SW 1271 (cell line): Measurements from ENCODE around the gene PCNX2.
"Not testable (repeated sequence)": the region's sequence is repeated elsewhere in the genome, so short reads cannot be mapped to it uniquely, and the experiment has no call there.

ENCODE experiments used
- DNase-seq, 2 experiments: peaks; one replicate each; lab custom pipeline; 2025; lab: John Stamatoyannopoulos, UW

PCNX2 gene

GRCh38 chr1:233217832-233218231 lies 77.7 kb downstream of the PCNX2 start:
- no peak for DNase-seq

GRCh38 chr1:233216009-233216408 lies 79.5 kb downstream of the PCNX2 start:
- no peak for DNase-seq

GRCh38 chr1:233215135-233215760 lies 80.3 kb downstream of the PCNX2 start:
- DNase-seq, result no peak

- DNase-seq, result no peak
Measured at GRCh38 chr1:233211595-233211994, 83.9 kb downstream of the PCNX2 start.

GRCh38 chr1:233211106-233211505 lies 84.4 kb downstream of the PCNX2 start:
- DNase-seq, result no peak

- no peak for DNase-seq
Measured at GRCh38 chr1:233209481-233209880, 86.0 kb downstream of the PCNX2 start.

- DNase-seq, result no peak
Measured at GRCh38 chr1:233208687-233209086, 86.8 kb downstream of the PCNX2 start.

GRCh38 chr1:233197940-233198339 lies 97.6 kb downstream of the PCNX2 start:
- DNase-seq, result no peak

GRCh38 chr1:233193741-233194140 lies 101.8 kb downstream of the PCNX2 start:
- no peak for DNase-seq

GRCh38 chr1:233190987-233191386 lies 104.5 kb downstream of the PCNX2 start:
- no peak for DNase-seq

- no peak for DNase-seq
Measured at GRCh38 chr1:233189526-233189925, 106.0 kb downstream of the PCNX2 start.

GRCh38 chr1:233188061-233188460 lies 107.5 kb downstream of the PCNX2 start:
- no peak for DNase-seq

- DNase-seq, result no peak
Measured at GRCh38 chr1:233183226-233184020, 112.1 kb downstream of the PCNX2 start.

- no peak for DNase-seq
Measured at GRCh38 chr1:233182587-233182986, 112.9 kb downstream of the PCNX2 start.

- DNase-seq, result no peak
Measured at GRCh38 chr1:233180641-233181364, 114.7 kb downstream of the PCNX2 start.

GRCh38 chr1:233179638-233180037 lies 115.9 kb downstream of the PCNX2 start:
- not testable (repeated sequence) for DNase-seq

- DNase-seq, result peak in 1 of 2 experiments; percentile 9
Measured at GRCh38 chr1:233172201-233172600, 123.3 kb downstream of the PCNX2 start.

- no peak for DNase-seq
Measured at GRCh38 chr1:233170741-233171140, 124.8 kb downstream of the PCNX2 start.

GRCh38 chr1:233168384-233168783 lies 127.1 kb downstream of the PCNX2 start:
- DNase-seq, result no peak

GRCh38 chr1:233166896-233167295 lies 128.6 kb downstream of the PCNX2 start:
- DNase-seq, result no peak

- DNase-seq, result no peak
Measured at GRCh38 chr1:233163696-233164095, 131.8 kb downstream of the PCNX2 start.

GRCh38 chr1:233158322-233158721 lies 137.2 kb downstream of the PCNX2 start:
- no peak for DNase-seq

- no peak for DNase-seq
Measured at GRCh38 chr1:233157245-233157644, 138.3 kb downstream of the PCNX2 start.
